ENCODE measurements around the gene RAP1A. TPM values are rescaled to one million over a fixed set of nuclear protein-coding genes. Genes with fewer than 3 reads are reported as not detected.

Gene RAP1A
- total RNA-seq, 1 experiment from 2014 or later = 55.3 TPM

- Histone ChIP-seq H2AFZ (ENCODE audit: low read length) (no peak overlapping the region), H3K36me3 (ENCODE audit: insufficient read depth, low read length) (no peaks in the 10 kb centered on the region), H3K4me2 (ENCODE audit: low read depth, low read length, poor library complexity, severe bottlenecking) (no peak overlapping the region), H3K9me3 (ENCODE audit: low read length) (no peaks in the 10 kb centered on the region), H3K27me3 (ENCODE audit: low read length) (no peaks in the 10 kb centered on the region), H3K9me2 (replicated peaks; ENCODE audit: insufficient read depth, low read length) (no peaks in the 10 kb centered on the region), H3K4me1 (ENCODE audit: low read length) (peaks cover 8% of the 10 kb centered on the region), H4K20me1 (ENCODE audit: insufficient read depth, low read depth, low read length) (no peaks in the 10 kb centered on the region), H3K27ac (ENCODE audit: low read length) (no peak overlapping the region), H3K79me2 (ENCODE audit: low read length) (no peaks in the 10 kb centered on the region), H3K4me3 (ENCODE audit: low read length) (no peak overlapping the region), H3K9ac (ENCODE audit: low read length) (no peak overlapping the region)
- DNase-seq = no peak
Measured at GRCh38 chr1:111743679-111744101, 124.1 kb downstream of the RAP1A start.

DNA sequence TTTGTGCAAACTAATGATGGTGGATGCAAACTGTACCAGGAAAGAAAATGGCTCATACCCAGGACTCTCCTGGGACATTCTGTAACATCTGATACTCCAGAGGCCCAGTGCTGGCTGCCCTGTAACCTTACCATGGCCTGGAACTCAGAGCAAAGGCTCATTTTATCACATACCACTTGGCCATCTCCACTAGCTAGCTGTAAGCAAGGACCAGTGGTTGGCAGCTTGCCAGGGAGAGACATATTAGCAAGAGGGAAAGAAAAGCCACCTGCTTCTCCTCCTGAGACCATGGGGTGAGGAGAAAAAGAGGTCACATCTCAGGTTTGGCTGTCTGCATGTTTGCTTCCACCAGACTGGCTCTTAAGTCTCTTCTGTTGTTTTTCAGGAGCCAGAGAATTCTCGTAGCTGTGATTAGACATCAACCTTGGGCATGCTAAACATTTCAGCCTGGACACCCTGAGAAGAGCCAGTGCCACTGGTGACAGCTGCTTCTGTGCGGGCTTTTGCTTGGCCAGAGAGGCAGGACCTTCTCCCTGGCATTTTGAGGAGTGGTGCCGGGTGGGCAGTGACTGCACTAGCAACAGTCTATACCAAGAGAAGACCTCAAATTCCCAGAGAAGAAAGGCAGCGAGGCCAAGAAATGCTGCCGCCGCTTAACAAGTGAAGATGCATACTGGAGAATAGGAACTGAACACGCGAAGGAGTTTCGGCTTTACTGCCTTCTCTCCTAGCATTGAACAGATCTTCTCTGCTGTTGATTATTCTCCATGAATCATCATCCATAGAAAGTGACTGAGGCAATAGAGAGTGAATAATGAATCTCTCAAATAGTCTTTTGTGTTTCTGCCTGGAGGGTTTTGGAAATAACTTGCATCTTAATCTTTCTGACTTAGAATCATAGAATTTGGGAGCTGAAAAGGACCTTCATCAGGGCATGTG is 126.4 kb downstream of the RAP1A start:
- no peaks in the 10 kb centered on the region for H3K36me3 ChIP-seq (ENCODE audit: insufficient read depth, low read length)
- no peaks in the 10 kb centered on the region for H3K9me2 ChIP-seq (replicated peaks; ENCODE audit: insufficient read depth, low read length)
- H3K27ac ChIP-seq (ENCODE audit: low read length) = no peak overlapping the region
- no peaks in the 10 kb centered on the region for H3K79me2 ChIP-seq (ENCODE audit: low read length)
- H3K4me3 ChIP-seq (ENCODE audit: low read length) = no peak overlapping the region
- DNase-seq = no peak
- H3K27me3 ChIP-seq (ENCODE audit: low read length) = no peaks in the 10 kb centered on the region
- H4K20me1 ChIP-seq (ENCODE audit: insufficient read depth, low read depth, low read length) = no peaks in the 10 kb centered on the region
- H3K4me1 ChIP-seq (ENCODE audit: low read length) = no peaks in the 10 kb centered on the region; the same call in 1 of the 2 replicates
- no peak overlapping the region for H3K9ac ChIP-seq (ENCODE audit: low read length)
- H2AFZ ChIP-seq (ENCODE audit: low read length) = no peak overlapping the region
- H3K9me3 ChIP-seq (ENCODE audit: low read length) = no peaks in the 10 kb centered on the region
- no peak overlapping the region for H3K4me2 ChIP-seq (ENCODE audit: low read depth, low read length, poor library complexity, severe bottlenecking)

GRCh38 chr1:111746614-111746999 is 127.0 kb downstream of the RAP1A start:
- Histone ChIP-seq H3K79me2 (ENCODE audit: low read length) (no peaks in the 10 kb centered on the region), H3K9ac (ENCODE audit: low read length) (no peak overlapping the region), H3K27ac (ENCODE audit: low read length) (no peak overlapping the region), H3K27me3 (ENCODE audit: low read length) (no peaks in the 10 kb centered on the region), H4K20me1 (ENCODE audit: insufficient read depth, low read depth, low read length) (no peaks in the 10 kb centered on the region), H3K9me3 (ENCODE audit: low read length) (no peaks in the 10 kb centered on the region), H3K36me3 (ENCODE audit: insufficient read depth, low read length) (no peaks in the 10 kb centered on the region), H2AFZ (ENCODE audit: low read length) (no peak overlapping the region), H3K4me2 (ENCODE audit: low read depth, low read length, poor library complexity, severe bottlenecking) (no peak overlapping the region), H3K9me2 (replicated peaks; ENCODE audit: insufficient read depth, low read length) (no peaks in the 10 kb centered on the region), H3K4me1 (ENCODE audit: low read length) (no peaks in the 10 kb centered on the region; the same call in 1 of the 2 replicates), H3K4me3 (ENCODE audit: low read length) (no peak overlapping the region)
- no peak for DNase-seq

DNA sequence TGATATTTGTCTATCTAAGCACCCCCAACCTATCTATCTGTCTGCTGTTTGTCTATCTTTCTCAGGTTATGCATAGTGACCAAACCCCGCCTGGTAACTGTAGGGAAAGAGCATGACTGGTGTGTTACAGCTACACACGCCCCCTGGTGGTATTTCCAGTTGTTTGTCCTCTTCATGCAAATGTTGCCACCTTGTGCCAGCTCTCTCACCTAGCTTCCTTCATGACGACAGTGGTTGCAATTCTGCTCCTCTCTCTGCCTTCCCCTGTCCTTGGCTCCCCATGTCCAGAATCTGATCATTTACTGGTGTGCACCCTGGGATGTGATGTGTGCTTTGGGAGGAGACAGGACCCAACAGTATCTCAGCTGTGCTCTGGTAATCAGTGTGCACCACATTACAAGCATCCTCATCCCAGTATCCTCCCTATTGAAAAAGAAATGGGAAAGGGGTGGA is 127.7 kb downstream of the RAP1A start:
- H3K4me2 ChIP-seq (ENCODE audit: low read depth, low read length, poor library complexity, severe bottlenecking) = no peak overlapping the region
- peak; percentile 94 for DNase-seq
- H3K79me2 ChIP-seq (ENCODE audit: low read length) = no peaks in the 10 kb centered on the region
- H3K9ac ChIP-seq (ENCODE audit: low read length) = no peak overlapping the region
- no peaks in the 10 kb centered on the region for H3K36me3 ChIP-seq (ENCODE audit: insufficient read depth, low read length)
- no peak overlapping the region for H2AFZ ChIP-seq (ENCODE audit: low read length)
- no peak overlapping the region for H3K4me3 ChIP-seq (ENCODE audit: low read length)
- no peaks in the 10 kb centered on the region for H4K20me1 ChIP-seq (ENCODE audit: insufficient read depth, low read depth, low read length)
- no peak overlapping the region for H3K27ac ChIP-seq (ENCODE audit: low read length)
- H3K4me1 ChIP-seq (ENCODE audit: low read length) = peaks cover 7% of the 10 kb centered on the region
- no peaks in the 10 kb centered on the region for H3K9me3 ChIP-seq (ENCODE audit: low read length)
- H3K9me2 ChIP-seq (replicated peaks; ENCODE audit: insufficient read depth, low read length) = no peaks in the 10 kb centered on the region
- no peaks in the 10 kb centered on the region for H3K27me3 ChIP-seq (ENCODE audit: low read length)

- H3K27me3 ChIP-seq (ENCODE audit: low read length) = no peaks in the 10 kb centered on the region
- H2AFZ ChIP-seq (ENCODE audit: low read length) = no peak overlapping the region
- no peaks in the 10 kb centered on the region for H4K20me1 ChIP-seq (ENCODE audit: insufficient read depth, low read depth, low read length)
- H3K4me3 ChIP-seq (ENCODE audit: low read length) = no peak overlapping the region
- H3K9ac ChIP-seq (ENCODE audit: low read length) = no peak overlapping the region
- DNase-seq = no peak
- no peaks in the 10 kb centered on the region for H3K9me3 ChIP-seq (ENCODE audit: low read length)
- no peaks in the 10 kb centered on the region for H3K79me2 ChIP-seq (ENCODE audit: low read length)
- no peak overlapping the region for H3K27ac ChIP-seq (ENCODE audit: low read length)
- H3K36me3 ChIP-seq (ENCODE audit: insufficient read depth, low read length) = no peaks in the 10 kb centered on the region
- H3K4me2 ChIP-seq (ENCODE audit: low read depth, low read length, poor library complexity, severe bottlenecking) = no peak overlapping the region
- H3K9me2 ChIP-seq (replicated peaks; ENCODE audit: insufficient read depth, low read length) = no peaks in the 10 kb centered on the region
- peaks cover 7% of the 10 kb centered on the region for H3K4me1 ChIP-seq (ENCODE audit: low read length)
Measured at GRCh38 chr1:111747947-111748346, 128.4 kb downstream of the RAP1A start.

GRCh38 chr1:111749628-111750027 is 130.0 kb downstream of the RAP1A start:
- Histone ChIP-seq H4K20me1 (ENCODE audit: insufficient read depth, low read depth, low read length) (no peaks in the 10 kb centered on the region), H3K9me2 (replicated peaks; ENCODE audit: insufficient read depth, low read length) (no peaks in the 10 kb centered on the region), H3K9ac (ENCODE audit: low read length) (no peak overlapping the region), H3K4me2 (ENCODE audit: low read depth, low read length, poor library complexity, severe bottlenecking) (no peak overlapping the region), H3K9me3 (ENCODE audit: low read length) (no peaks in the 10 kb centered on the region), H2AFZ (ENCODE audit: low read length) (no peak overlapping the region), H3K27ac (ENCODE audit: low read length) (no peak overlapping the region), H3K4me3 (ENCODE audit: low read length) (no peak overlapping the region), H3K4me1 (ENCODE audit: low read length) (peaks cover 14% of the 10 kb centered on the region), H3K36me3 (ENCODE audit: insufficient read depth, low read length) (no peaks in the 10 kb centered on the region), H3K79me2 (ENCODE audit: low read length) (peaks cover 2% of the 10 kb centered on the region), H3K27me3 (ENCODE audit: low read length) (no peaks in the 10 kb centered on the region)
- no peak for DNase-seq

- peaks cover 16% of the 10 kb centered on the region for H3K4me1 ChIP-seq (ENCODE audit: low read length)
- no peaks in the 10 kb centered on the region for H3K27me3 ChIP-seq (ENCODE audit: low read length)
- peaks cover 12% of the 10 kb centered on the region for H3K79me2 ChIP-seq (ENCODE audit: low read length)
- H3K27ac ChIP-seq (ENCODE audit: low read length) = no peak overlapping the region
- no peak overlapping the region for H3K4me2 ChIP-seq (ENCODE audit: low read depth, low read length, poor library complexity, severe bottlenecking)
- no peaks in the 10 kb centered on the region for H3K9me3 ChIP-seq (ENCODE audit: low read length)
- H3K36me3 ChIP-seq (ENCODE audit: insufficient read depth, low read length) = no peaks in the 10 kb centered on the region
- H3K9ac ChIP-seq (ENCODE audit: low read length) = no peak overlapping the region
- no peaks in the 10 kb centered on the region for H3K9me2 ChIP-seq (replicated peaks; ENCODE audit: insufficient read depth, low read length)
- no peak for DNase-seq
- H2AFZ ChIP-seq (ENCODE audit: low read length) = no peak overlapping the region
- no peaks in the 10 kb centered on the region for H4K20me1 ChIP-seq (ENCODE audit: insufficient read depth, low read depth, low read length)
- no peak overlapping the region for H3K4me3 ChIP-seq (ENCODE audit: low read length)
Measured at GRCh38 chr1:111750856-111751255, 131.3 kb downstream of the RAP1A start.

GRCh38 chr1:111751906-111752575 is 132.5 kb downstream of the RAP1A start:
- H2AFZ ChIP-seq (ENCODE audit: low read length) = no peak overlapping the region

More at GRCh38 chr1:111751906-111752575, 132.5 kb downstream of the RAP1A start:
- Histone ChIP-seq H3K4me2 (ENCODE audit: low read depth, low read length, poor library complexity, severe bottlenecking) (no peak overlapping the region), H3K9ac (ENCODE audit: low read length) (no peak overlapping the region), H3K79me2 (ENCODE audit: low read length) (peaks cover 24% of the 10 kb centered on the region), H3K27ac (ENCODE audit: low read length) (no peak overlapping the region), H3K27me3 (ENCODE audit: low read length) (no peaks in the 10 kb centered on the region), H4K20me1 (ENCODE audit: insufficient read depth, low read depth, low read length) (no peaks in the 10 kb centered on the region), H3K4me1 (ENCODE audit: low read length) (peaks cover 21% of the 10 kb centered on the region), H3K36me3 (ENCODE audit: insufficient read depth, low read length) (no peaks in the 10 kb centered on the region), H3K9me2 (replicated peaks; ENCODE audit: insufficient read depth, low read length) (no peaks in the 10 kb centered on the region), H3K9me3 (ENCODE audit: low read length) (no peaks in the 10 kb centered on the region), H3K4me3 (ENCODE audit: low read length) (no peak overlapping the region)
- DNase-seq = no peak

Measured in Karpas-422 (cell line).